HAP-1 (cell line): ENCODE data around the gene LEO1.
A peak's percentile ranks its signal among the peaks of the same experiment; 100 is the strongest.

ENCODE experiments used
- DNase-seq, 2 experiments: peaks; one replicate each; pipeline ENCODE4 v3.0.0-alpha.2; 2016 to 2020; ENCODE audit warnings: low spot score in 2 of 2
- H3K27me3 ChIP-seq: fragments of 250-450 bp; sonication (Bioruptor Pico); 2 replicates; pipeline ENCODE4 v1.5.1; 2020; ENCODE audit warnings: low read depth, mild to moderate bottlenecking, moderate library complexity
- H3K36me3 ChIP-seq: fragments of 250-450 bp; sonication (Bioruptor Pico); replicated peaks from 2 replicates; pipeline ENCODE4 v1.5.1; 2020; ENCODE audit warnings: mild to moderate bottlenecking
- H3K4me1 ChIP-seq: fragments of 250-450 bp; sonication (Bioruptor Pico); 2 replicates; pipeline ENCODE4 v1.5.1; 2020; ENCODE audit warnings: mild to moderate bottlenecking
- H3K4me3 ChIP-seq: fragments of 250-450 bp; sonication (Bioruptor Pico); 2 replicates; pipeline ENCODE4 v1.5.1; 2020; ENCODE audit warnings: mild to moderate bottlenecking, moderate library complexity
- H3K9me3 ChIP-seq: fragments of 250-450 bp; sonication (Bioruptor Pico); 2 replicates; pipeline ENCODE4 v1.5.1; 2020; ENCODE audit warnings: mild to moderate bottlenecking, moderate library complexity
- in situ Hi-C: fragments of 300-500 bp; cut with MboI; formaldehyde crosslinking; loops from 3 replicates; pipeline ENCODE4 v1.14.3; 2020; ENCODE audit warnings: low sequenced_read_pairs, inconsistent platforms, mixed read lengths

Gene LEO1

GRCh38 chr15:51982013-51982769 is 10.6 kb upstream of the LEO1 start:
- in situ Hi-C loops: no loop called here
- Histone ChIP-seq H3K4me3 (no peak overlapping the region), H3K9me3 (no peaks in the 10 kb centered on the region), H3K4me1 (peaks cover 14% of the 10 kb centered on the region), H3K36me3 (no peaks in the 10 kb centered on the region), H3K27me3 (no peaks in the 10 kb centered on the region)
- peak; percentile 24 to 64 for DNase-seq

- no peaks in the 10 kb centered on the region; the same call in 1 of the 2 replicates for H3K36me3 ChIP-seq
- H3K27me3 ChIP-seq: no peaks in the 10 kb centered on the region
- no peaks in the 10 kb centered on the region for H3K9me3 ChIP-seq
- in situ Hi-C loops: loop anchor here (10.0 kb wide), 1 partner anchor 241 kb away; no protein-coding TSS in a partner anchor
- no peak overlapping the region for H3K4me3 ChIP-seq
- peaks cover 7% of the 10 kb centered on the region; the same call in 1 of the 2 replicates for H3K4me1 ChIP-seq
- DNase-seq: no peak
Measured at GRCh38 chr15:51973775-51974174, 2.2 kb upstream of the LEO1 start.

- Histone ChIP-seq H3K4me1 (peaks cover 7% of the 10 kb centered on the region; the same call in 1 of the 2 replicates), H3K9me3 (no peaks in the 10 kb centered on the region), H3K27me3 (no peaks in the 10 kb centered on the region), H3K36me3 (no peaks in the 10 kb centered on the region; the same call in 1 of the 2 replicates), H3K4me3 (no peak overlapping the region)
- DNase-seq: no peak
- in situ Hi-C loops: loop anchor here (10.0 kb wide), 1 partner anchor 242 kb away; no protein-coding TSS in a partner anchor
Measured at GRCh38 chr15:51973220-51973619, 1.6 kb upstream of the LEO1 start.

- peaks cover 7% of the 10 kb centered on the region; the same call in 1 of the 2 replicates for H3K4me1 ChIP-seq
- peak overlapping the region; percentile 94 for H3K4me3 ChIP-seq
- no peaks in the 10 kb centered on the region for H3K27me3 ChIP-seq
- in situ Hi-C loops: loop anchor here (10.0 kb wide), 1 partner anchor 244 kb away; no protein-coding TSS in a partner anchor
- no peaks in the 10 kb centered on the region; the same call in 1 of the 2 replicates for H3K9me3 ChIP-seq
- peak in 1 of 2 experiments; percentile 28 for DNase-seq
- H3K36me3 ChIP-seq: no peaks in the 10 kb centered on the region; the same call in 1 of the 2 replicates
Measured at GRCh38 chr15:51971032-51971374, 575 bp downstream of the LEO1 start.

GRCh38 chr15:51970132-51970817 is 1.3 kb downstream of the LEO1 start:
- Histone ChIP-seq H3K4me3 (peak overlapping the region; percentile 94), H3K27me3 (no peaks in the 10 kb centered on the region), H3K4me1 (peaks cover 7% of the 10 kb centered on the region; the same call in 1 of the 2 replicates), H3K36me3 (peaks cover 3% of the 10 kb centered on the region; the same call in 1 of the 2 replicates), H3K9me3 (no peaks in the 10 kb centered on the region; the same call in 1 of the 2 replicates)
- in situ Hi-C loops: loop anchor here (10.0 kb wide), 1 partner anchor 245 kb away; no protein-coding TSS in a partner anchor
- DNase-seq: no peak

- in situ Hi-C loops: loop anchor here (10.0 kb wide), 1 partner anchor 245 kb away; no protein-coding TSS in a partner anchor
- DNase-seq: no peak
- peaks cover 3% of the 10 kb centered on the region; the same call in 1 of the 2 replicates for H3K36me3 ChIP-seq
- H3K27me3 ChIP-seq: no peaks in the 10 kb centered on the region
- H3K4me3 ChIP-seq: peak overlapping the region; percentile 94
- no peaks in the 10 kb centered on the region; the same call in 1 of the 2 replicates for H3K9me3 ChIP-seq
- H3K4me1 ChIP-seq: peaks cover 7% of the 10 kb centered on the region; the same call in 1 of the 2 replicates
Measured at GRCh38 chr15:51969728-51970127, 1.9 kb downstream of the LEO1 start.

GRCh38 chr15:51967583-51967982 is 4.0 kb downstream of the LEO1 start:
- in situ Hi-C loops: no loop called here
- Histone ChIP-seq H3K27me3 (no peaks in the 10 kb centered on the region), H3K4me3 (no peak overlapping the region), H3K9me3 (no peaks in the 10 kb centered on the region; the same call in 1 of the 2 replicates), H3K36me3 (peaks cover 12% of the 10 kb centered on the region), H3K4me1 (peaks cover 7% of the 10 kb centered on the region; the same call in 1 of the 2 replicates)
- DNase-seq: no peak

- H3K27me3 ChIP-seq: no peaks in the 10 kb centered on the region
- no peak overlapping the region for H3K4me3 ChIP-seq
- no peaks in the 10 kb centered on the region; the same call in 1 of the 2 replicates for H3K9me3 ChIP-seq
- no peak for DNase-seq
- H3K4me1 ChIP-seq: peaks cover 7% of the 10 kb centered on the region; the same call in 1 of the 2 replicates
- H3K36me3 ChIP-seq: peaks cover 15% of the 10 kb centered on the region
- in situ Hi-C loops: no loop called here
Measured at GRCh38 chr15:51966192-51966591, 5.4 kb downstream of the LEO1 start.

- H3K36me3 ChIP-seq: peaks cover 20% of the 10 kb centered on the region
- H3K4me3 ChIP-seq: no peak overlapping the region
- H3K9me3 ChIP-seq: no peaks in the 10 kb centered on the region; the same call in 1 of the 2 replicates
- H3K27me3 ChIP-seq: no peaks in the 10 kb centered on the region
- in situ Hi-C loops: no loop called here
- H3K4me1 ChIP-seq: peaks cover 7% of the 10 kb centered on the region; the same call in 1 of the 2 replicates
- no peak for DNase-seq
Measured at GRCh38 chr15:51965691-51966090, 5.9 kb downstream of the LEO1 start.

GRCh38 chr15:51955504-51955903 is 16.1 kb downstream of the LEO1 start:
- in situ Hi-C loops: no loop called here
- H3K36me3 ChIP-seq: peaks cover 78% of the 10 kb centered on the region
- no peak for DNase-seq

GRCh38 chr15:51952805-51953204 is 18.8 kb downstream of the LEO1 start:
- in situ Hi-C loops: no loop called here
- Histone ChIP-seq H3K4me1 (no peaks in the 10 kb centered on the region), H3K4me3 (no peak overlapping the region), H3K36me3 (peaks cover 85% of the 10 kb centered on the region), H3K27me3 (no peaks in the 10 kb centered on the region), H3K9me3 (no peaks in the 10 kb centered on the region)
- no peak for DNase-seq

More at GRCh38 chr15:51955504-51955903, 16.1 kb downstream of the LEO1 start:
- no peaks in the 10 kb centered on the region for H3K27me3 ChIP-seq
- H3K4me1 ChIP-seq: no peaks in the 10 kb centered on the region
- H3K9me3 ChIP-seq: no peaks in the 10 kb centered on the region
- H3K4me3 ChIP-seq: no peak overlapping the region

GRCh38 chr15:51947124-51947523 is 24.5 kb downstream of the LEO1 start:
- in situ Hi-C loops: no loop called here
- Histone ChIP-seq H3K36me3 (peaks cover 60% of the 10 kb centered on the region), H3K4me3 (no peak overlapping the region), H3K27me3 (no peaks in the 10 kb centered on the region), H3K4me1 (no peaks in the 10 kb centered on the region), H3K9me3 (no peaks in the 10 kb centered on the region)
- no peak for DNase-seq

- peaks cover 21% of the 10 kb centered on the region for H3K36me3 ChIP-seq
- H3K9me3 ChIP-seq: no peaks in the 10 kb centered on the region
- H3K4me3 ChIP-seq: no peak overlapping the region
- peak in 1 of 2 experiments; percentile 43 for DNase-seq
- H3K27me3 ChIP-seq: no peaks in the 10 kb centered on the region
- H3K4me1 ChIP-seq: peaks cover 9% of the 10 kb centered on the region
- in situ Hi-C loops: no loop called here
Measured at GRCh38 chr15:51939216-51939615, 32.4 kb downstream of the LEO1 start.
